Endometrial microvascular endothelial cells (primary cell): ENCODE data around the gene STARD9. TPM values are rescaled to one million over a fixed set of nuclear protein-coding genes. Genes with fewer than 3 reads are reported as not detected.
"Not testable (repeated sequence)": the region's sequence is repeated elsewhere in the genome, so short reads cannot be mapped to it uniquely, and the experiment has no call there.

Experiments
- in situ Hi-C: cut with HindIII; loops from 2 replicates; pipeline ENCODE4 v1.10.0; 2017; ENCODE audit warnings: low sequenced_read_pairs, low pct_unique_long_range_greater_than_20kb; ENCODE audit errors: inconsistent ontology term
- total RNA-seq: library from RNA; depleted of rRNA; stranded (reverse); fragments of >200 nt; gene quantifications from one replicate; pipeline ENCODE4 v1.2.3, GENCODE V29; 2015; ENCODE audit errors: inconsistent ontology term

STARD9 gene
- total RNA-seq, 1 donor from 2014 or later: 3.2 TPM

DNA sequence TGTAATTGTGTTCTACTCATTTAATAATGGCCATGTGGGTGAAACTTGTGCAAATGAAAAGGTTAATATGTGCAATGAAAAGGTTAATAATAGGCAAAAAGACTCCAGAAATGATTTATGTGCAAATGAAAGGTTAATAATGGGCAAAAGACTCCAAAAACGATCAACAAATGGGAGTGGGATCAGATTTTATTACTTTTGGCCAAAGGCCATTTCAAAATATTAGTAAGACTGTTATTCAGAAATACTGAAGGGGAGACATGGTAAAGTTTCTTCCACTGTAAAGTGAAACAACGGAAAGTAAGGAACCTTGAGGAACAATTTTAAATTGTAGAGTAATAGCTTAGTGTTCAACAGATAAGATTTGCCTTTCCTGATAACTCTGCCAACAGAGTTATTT lies 40.7 kb downstream of the STARD9 start:
- in situ Hi-C loops: no loop called here

DNA sequence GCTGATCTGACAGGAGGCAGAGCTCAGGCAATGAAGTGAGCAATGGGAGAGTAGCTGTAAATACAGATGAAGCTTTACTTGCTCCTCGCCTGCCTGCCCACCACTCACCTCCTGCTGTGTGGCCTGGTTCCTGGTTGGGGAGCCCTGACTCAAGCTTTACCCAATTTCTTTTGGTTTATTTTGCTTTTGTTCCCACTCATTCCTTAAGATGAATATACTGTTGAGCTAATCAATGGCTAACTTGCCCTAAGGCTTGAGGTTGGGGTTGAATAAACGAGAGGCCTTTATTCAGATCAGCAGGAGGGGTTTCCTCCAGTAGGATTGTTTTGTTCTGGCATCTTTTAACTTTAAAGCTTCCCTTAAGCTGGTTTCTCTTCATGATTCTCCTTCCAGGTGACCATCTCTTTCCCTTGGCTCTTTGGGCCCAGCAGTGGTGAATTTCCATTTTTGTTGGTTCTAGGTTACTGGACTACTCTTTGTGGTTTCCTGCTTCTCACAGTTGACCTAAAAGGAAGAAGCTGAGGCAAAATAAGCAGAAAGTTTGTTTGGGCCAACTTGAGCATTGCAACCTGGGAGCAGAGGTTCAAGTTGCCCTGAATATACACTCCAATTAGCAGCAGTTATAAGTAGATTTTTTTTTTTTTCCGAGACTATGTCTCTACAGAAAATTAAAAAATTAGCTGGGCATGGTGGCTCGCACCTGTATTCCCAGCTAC lies 44.4 kb downstream of the STARD9 start:
- in situ Hi-C loops: no loop called here

DNA sequence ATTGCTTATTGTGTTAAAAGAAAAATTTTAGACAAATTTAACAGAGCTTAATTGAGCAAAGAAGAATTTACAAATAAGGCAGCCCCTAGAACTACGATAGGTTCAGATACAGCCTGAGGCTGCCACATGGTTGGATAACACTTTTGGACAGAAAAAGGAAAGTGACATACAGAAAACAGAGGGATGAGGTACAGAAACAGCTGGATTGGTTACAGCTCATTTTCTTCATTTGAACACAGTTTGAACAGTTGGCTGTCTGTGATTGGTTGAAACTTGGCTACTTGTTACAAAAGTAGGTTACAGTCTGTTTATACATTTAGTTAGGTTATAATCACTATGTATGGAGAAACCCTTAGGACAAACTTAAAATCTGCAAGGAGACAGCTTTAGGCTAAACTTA lies 46.0 kb downstream of the STARD9 start:
- in situ Hi-C loops: no loop called here

DNA sequence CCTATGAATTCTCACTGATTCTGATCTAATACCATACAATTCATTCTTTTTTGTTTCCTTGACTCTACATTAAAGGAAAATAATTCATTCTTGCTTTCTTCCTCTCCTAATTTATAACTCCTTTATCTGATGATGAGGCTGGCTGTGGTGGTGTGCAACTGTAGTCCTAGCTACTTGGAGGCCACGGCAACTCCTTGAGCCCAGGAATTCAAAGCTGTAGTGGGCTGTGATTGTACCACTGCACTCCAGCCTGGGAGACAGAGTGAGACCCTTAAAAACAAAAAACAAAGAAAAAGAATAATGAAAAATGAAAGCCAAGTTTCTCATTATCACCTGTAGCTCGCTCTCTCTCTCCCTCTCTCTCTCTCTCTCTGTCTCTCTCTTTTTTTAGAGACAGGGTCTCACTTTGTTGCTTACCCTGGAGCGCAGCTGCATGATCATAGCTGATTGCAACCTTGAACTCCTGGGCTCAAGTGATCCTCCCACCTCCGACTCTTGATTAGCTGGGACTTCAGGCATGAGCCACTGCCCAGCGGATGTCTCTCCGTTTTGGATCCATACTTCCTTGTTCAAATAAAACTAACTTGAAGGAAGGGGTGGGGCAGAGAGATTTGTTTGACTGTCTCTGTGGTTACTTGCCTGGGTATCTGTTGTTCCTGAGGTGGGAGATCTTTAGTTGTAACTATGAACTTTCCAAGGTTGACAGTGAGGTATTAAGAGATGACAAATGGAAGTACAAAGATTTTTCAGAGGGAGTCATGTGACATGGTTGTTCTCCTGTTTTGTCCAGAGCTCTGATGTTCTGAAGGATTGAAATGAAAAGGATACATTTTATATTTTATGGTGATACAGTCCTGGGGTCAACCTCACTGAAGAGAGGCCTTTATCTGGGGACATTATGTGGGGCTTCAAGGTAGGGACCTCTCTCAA lies 46.9 kb downstream of the STARD9 start:
- in situ Hi-C loops: no loop called here

DNA sequence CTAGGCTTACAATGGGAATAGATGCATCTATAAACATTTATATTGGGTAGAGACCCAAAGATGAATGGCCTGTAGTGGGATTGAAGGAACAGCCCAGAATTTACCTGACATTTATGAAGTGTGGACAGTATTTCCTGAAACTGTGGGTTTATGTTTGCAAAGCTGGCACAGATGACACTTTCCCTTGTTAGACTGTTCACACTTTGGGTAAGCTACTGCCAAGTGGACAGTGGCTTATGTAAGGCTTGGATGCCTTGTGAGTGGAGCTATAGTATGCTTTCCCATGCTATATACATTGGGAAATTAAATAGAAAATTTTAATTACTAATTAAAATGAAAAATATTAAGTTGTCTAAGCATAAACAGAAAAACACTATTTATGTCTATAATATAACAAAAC lies 48.5 kb downstream of the STARD9 start:
- in situ Hi-C loops: no loop called here

DNA sequence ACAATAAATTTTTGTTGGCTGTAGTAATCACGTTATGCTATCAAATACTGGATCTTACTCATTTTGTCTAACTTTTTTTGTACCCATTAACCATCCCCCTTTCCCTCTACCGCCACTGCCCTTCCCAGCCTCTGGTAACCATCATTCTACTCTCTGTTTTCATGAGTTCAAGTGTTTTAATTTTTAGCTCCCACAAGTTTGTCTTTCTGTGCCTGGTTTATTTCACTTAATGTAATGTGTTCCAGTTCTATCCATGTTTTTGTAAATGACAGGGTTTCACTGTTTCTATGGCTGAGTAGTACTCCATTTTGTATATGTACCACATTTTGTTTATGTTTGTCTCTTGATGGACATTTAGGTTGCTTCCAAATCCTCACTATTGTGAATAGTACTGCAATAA lies 52.1 kb downstream of the STARD9 start:
- in situ Hi-C loops: no loop called here

DNA sequence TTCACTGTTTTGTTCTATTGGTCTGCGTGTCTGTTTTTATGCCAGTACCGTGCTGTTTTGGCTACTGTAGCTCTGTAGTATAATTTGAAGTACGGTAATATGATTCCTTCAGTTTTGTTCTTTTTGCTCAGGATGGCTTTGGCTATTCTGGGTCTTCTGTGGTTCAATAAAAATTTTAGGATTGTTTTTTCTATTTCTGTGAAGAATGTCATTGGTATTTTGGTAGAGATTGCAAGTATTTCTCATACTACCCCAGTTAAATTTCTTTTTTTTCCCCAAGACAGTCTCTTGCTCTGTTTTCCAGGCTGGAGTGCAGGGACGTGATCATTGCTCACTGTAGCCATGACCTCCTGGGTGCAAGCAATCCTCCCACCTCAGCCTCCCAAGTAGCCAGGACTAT lies 53.4 kb downstream of the STARD9 start:
- in situ Hi-C loops: no loop called here

DNA sequence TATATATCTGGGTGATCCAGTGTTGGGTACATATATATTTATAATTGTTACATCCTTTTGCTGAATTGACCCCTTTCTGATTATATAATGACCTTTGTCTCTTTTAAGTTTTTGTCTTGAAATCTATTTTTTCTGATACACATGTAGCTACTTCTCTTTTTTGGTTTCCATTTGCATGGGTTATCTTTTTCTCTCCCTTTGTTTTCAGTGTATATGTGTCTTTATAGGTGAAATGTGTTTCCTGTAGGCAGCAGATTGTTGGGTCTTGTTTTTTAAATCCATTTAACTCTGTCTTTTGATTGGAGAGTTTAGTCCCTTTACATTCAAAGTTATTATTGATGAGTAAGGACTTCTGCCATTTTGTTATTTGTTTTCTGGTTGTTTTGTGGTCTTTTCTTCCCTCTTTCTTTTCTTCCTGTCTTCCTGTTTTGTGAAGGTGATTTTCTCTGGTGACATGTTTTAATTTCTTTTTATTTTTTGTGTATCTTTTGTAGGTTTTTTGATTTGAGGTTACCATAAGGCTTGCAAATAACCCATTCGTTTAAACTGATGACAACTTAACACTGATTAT lies 56.8 kb downstream of the STARD9 start:
- in situ Hi-C loops: no loop called here

DNA sequence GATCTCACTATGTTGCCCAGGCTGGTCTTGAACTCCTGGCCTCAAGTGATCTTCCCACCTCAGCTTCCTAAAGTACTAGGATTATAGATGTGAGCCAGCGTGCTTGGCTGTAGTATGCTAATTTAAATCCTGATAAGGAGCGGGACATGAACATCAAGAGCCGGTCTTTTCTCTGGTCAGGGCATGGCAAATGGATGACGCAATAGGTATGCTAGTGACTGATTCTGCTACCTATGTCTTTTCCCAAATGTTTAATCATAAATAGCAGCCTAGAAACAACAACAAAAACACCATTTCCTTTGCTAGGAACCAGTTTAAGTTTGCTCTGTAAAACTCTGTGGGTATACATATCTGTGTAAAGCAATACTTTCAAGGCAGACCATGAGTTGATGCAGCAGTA lies 64.7 kb downstream of the STARD9 start:
- in situ Hi-C loops: no loop called here

DNA sequence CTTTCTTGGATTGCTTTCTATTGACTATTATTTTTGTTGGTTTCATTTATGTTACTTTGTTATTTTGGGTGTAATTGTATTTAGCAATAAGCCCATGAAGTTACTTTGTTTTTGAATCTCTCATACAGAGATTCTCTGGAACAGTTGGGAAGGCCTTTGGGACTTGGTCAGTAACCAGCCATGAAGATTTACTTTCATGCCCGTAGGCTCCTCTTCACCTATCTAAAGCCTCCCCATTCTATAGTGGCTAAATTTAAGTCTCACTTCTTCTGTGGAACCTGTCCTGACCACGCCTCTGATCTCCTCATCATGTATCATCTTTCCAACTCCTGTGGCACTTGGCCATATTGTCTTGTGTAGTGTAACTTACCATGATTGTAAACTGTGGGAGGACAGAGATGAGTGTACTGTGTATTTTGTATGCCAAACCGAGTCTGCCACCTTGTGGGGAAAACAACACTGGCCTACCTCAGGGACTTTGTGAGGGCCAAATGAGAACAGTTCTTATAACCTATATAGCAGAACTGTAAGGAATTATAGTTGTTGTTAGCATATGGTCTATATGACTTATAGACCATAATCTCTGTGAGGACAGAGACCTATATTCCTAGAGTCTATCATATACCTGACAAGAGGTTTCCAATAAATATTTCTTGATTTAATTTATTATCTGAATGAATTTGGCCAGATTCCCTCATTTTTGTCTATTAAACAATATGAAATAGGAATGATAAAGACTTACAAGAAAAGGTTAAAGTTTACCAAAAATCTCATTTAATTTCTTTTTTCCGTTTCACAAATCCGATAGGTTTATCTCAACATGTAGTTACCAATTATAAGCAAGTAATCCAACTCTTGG lies 75.0 kb downstream of the STARD9 start:
- in situ Hi-C loops: no loop called here

DNA sequence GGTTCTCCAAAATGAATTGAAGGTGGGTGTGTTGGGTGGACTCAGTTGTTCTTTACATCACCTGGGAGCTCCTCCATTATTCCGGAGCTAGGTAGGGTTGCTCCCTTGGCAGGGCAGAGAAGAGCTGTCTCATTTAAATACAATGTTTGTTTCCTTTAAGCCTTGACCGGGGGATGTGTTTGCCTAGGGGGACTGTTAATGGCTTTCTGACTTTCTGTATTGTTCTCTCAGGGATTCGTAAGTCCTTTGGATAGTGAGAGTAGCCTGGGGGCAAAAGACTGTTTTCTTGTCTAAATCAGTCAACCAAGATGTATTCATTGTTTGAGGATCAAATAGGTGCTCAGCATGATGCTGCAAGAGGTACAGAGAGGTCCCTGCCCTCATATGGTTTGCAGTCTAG lies 90.4 kb downstream of the STARD9 start:
- in situ Hi-C loops: no loop called here

DNA sequence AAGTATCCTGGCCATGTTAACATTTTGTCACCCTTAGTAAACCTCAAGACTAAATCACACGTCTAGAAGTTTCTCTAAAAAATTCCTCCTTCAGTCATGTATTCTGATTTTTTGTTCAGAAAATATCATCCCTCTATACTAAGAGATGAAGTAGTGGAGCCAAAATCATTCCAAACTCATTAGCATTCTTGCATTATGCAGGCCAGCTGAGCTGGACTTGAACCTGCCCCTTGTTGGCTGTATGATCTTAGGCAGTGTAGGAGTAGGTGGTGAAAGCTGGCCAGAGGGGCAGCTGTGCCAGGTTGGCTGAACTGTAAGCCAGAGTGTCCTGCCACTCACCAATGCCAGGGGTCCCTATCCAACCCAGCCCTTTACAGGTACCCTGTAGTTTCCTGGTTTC lies 92.4 kb downstream of the STARD9 start:
- in situ Hi-C loops: no loop called here

DNA sequence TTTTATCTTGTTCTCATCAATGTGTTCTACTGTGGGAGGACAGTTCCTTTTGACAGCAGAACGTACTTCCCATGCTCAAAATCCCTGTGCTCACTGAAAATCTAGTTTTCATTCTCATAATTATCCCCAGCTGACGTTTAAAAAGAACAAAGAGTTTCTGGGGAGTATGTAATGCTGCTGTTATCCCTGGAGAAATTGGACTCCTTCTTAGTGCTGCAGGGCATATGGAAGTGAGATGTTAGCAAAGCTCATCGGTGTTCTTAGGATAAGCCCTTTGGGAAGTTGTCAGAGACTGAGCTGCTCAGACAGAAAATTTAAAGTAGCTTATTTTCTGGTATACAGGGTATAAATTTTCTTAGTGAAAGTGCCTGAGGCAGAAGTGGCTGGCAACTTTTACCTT lies 95.0 kb downstream of the STARD9 start:
- in situ Hi-C loops: no loop called here

DNA sequence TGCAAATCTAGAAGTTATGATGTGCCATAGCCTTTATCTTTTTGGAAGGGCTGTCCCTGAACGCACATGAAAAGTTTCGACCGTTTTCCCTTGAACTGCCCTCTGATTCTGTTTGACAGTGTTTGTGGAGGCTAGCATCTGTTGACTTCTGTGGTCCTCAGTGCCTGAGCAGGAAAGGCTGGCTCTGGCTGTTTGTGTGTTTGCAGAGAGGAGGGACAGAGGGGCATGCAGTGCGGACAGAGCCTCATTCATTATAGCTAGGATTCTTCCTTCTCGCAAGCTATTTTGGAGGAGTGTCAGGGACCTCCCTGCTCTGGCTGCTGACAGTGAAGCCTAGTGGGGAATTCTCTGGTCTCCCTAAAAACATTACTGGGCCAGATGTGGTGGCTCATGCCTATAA lies 97.0 kb downstream of the STARD9 start:
- in situ Hi-C loops: no loop called here

DNA sequence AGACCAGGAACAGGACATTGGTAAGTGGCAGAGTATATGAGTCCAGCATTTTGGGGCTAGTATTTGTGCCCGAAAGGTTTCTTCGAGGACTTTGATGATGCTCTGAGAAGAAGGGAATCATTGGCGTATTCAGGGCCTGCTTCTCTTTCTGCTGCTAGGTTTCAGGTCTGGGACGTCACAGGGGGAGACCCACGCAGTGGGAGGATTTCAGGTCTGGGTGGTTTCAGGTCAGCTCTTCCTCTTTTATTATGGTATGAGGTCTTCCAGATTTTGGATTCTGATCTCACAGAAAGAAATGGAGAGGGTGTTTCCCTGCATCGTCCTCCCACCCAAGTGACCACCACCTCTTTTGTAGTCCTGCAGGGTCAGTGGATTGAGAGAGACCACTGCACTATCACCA lies 99.1 kb downstream of the STARD9 start:
- in situ Hi-C loops: no loop called here

DNA sequence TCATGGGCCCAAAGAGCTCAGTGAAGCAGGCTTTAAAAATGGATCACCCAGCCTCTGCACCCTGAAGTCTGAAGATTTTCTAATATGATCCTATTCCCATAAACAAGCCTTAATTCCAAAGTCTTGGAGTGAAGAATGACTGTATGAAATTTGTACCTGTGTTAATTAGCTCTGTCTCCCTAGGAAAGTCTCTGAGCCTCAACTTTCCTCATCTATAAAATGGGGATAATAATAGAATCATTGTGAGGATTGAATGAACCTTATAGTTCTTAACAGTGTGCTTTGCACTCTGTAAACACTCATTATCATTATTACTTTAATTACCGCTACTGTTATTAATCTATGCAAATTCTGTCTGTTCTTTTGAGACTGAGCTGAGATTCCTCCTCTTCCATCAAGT lies 99.6 kb downstream of the STARD9 start:
- in situ Hi-C loops: no loop called here

DNA sequence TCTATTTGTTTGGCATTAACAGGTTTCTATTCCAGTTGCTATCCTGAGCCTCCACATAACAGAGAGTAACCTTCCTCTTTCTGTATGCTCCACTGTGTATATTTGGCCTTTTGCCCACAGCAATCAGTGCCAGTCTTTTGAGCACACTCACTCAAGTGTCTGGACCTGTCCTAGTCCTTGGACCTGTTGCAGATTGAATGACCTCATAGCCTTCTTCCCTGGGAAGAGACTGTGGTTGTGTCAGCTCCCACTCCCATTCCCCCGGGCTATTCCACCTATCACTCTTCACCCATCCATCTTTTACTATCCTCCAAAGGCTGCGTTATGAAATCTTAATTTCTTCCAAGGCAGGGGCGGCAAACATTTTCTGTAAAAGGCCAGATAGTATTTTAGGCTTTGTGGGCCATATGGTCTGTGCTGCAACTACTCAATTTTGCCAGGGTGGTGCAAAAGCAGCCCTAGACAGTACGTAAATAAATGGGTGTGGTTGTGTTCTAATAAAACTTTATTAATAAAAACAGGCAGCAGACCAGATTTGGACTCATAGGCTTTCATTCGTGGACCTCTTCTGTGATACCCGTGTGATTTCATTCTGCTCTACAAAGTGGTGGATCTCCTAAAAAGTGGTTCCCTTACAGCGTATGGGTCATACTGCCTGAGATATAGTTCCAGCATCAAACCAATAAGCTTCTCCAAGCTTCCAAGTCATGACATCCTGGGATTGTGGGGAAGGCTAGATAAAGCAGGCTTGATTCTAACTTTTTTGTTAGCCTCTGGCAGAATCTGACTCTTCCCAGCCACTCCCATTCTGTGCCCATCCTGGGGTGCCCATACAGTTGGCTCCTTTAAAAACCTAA lies 104.1 kb downstream of the STARD9 start:
- in situ Hi-C loops: no loop called here

DNA sequence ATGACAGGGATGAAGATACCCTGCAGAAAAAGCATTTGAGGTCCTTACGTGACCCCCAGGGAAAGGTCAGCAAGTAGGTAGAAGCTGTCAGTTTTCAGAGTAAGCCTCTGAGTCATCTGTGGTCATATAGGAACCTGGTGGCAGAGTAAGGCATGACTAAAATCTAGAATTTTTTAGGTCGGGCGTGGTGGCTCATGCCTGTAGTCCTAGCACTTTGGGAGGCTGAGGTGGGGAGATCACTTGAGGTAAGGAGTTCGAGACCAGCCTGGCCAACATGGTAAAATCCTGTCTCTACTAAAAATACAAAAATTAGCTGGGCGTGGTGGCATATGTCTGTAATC lies 104.7 kb downstream of the STARD9 start:
- in situ Hi-C loops: not testable (repeated sequence)
